Cardiac muscle cell (in vitro differentiated cells and primary cell): ENCODE results near the gene OR6C70. TPM values are rescaled to one million over a fixed set of nuclear protein-coding genes. Genes with fewer than 3 reads are reported as not detected.
A peak's percentile ranks its signal among the peaks of the same experiment; 100 is the strongest.

Experiments
- DNase-seq, 2 donors: peaks; one replicate each; pipeline versions ENCODE4 v3.0.0 to v3.0.0-alpha.2; 2010 to 2017; ENCODE audit warnings: low read depth in 1 of 2, low spot score in 1 of 2
- H3K27ac ChIP-seq: fragments of 200-600 bp; sonication (generic); 2 replicates; pipeline ENCODE4 v1.5.1; 2016
- H3K27me3 ChIP-seq: fragments of 200-600 bp; sonication (generic); 2 replicates; pipeline ENCODE4 v1.6.0; 2016; ENCODE audit warnings: control low read depth
- H3K36me3 ChIP-seq: fragments of 200-600 bp; sonication (generic); 2 replicates; pipeline ENCODE4 v1.5.1; 2016; ENCODE audit warnings: control low read depth
- H3K4me1 ChIP-seq: fragments of 200-600 bp; sonication (generic); 2 replicates; pipeline ENCODE4 v1.8.1; 2017; ENCODE audit warnings: low read depth, mild to moderate bottlenecking, mixed run types
- H3K4me3 ChIP-seq: fragments of 200-600 bp; sonication (generic); 2 replicates; pipeline ENCODE4 v1.5.1; 2016; ENCODE audit warnings: mild to moderate bottlenecking
- H3K9me3 ChIP-seq: fragments of 200-600 bp; sonication (generic); 2 replicates; pipeline ENCODE4 v1.5.1; 2017; ENCODE audit warnings: low read depth, mild to moderate bottlenecking, control low read depth
- CTCF ChIP-seq: IDR thresholded peaks from 2 replicates; pipeline ENCODE4 v1.5.1; 2012; ENCODE audit warnings: low read depth, mild to moderate bottlenecking, low read length
- polyA plus RNA-seq: library from polyadenylated mRNA; unstranded; fragments of >200 nt; fragmentation: Nextera tagmentation; extraction: Ambion mirVana; gene quantifications from 2 replicates; pipeline ENCODE4 v1.2.1, GENCODE V29; 2016
- total RNA-seq: library from RNA; depleted of rRNA; stranded (reverse); fragments of >200 nt; gene quantifications from 2 replicates; pipeline ENCODE4 v1.2.3, GENCODE V29; 2016

The OR6C70 gene
- total RNA-seq (not detected in 2 replicates), polyA plus RNA-seq (not detected in 2 replicates)

DNA sequence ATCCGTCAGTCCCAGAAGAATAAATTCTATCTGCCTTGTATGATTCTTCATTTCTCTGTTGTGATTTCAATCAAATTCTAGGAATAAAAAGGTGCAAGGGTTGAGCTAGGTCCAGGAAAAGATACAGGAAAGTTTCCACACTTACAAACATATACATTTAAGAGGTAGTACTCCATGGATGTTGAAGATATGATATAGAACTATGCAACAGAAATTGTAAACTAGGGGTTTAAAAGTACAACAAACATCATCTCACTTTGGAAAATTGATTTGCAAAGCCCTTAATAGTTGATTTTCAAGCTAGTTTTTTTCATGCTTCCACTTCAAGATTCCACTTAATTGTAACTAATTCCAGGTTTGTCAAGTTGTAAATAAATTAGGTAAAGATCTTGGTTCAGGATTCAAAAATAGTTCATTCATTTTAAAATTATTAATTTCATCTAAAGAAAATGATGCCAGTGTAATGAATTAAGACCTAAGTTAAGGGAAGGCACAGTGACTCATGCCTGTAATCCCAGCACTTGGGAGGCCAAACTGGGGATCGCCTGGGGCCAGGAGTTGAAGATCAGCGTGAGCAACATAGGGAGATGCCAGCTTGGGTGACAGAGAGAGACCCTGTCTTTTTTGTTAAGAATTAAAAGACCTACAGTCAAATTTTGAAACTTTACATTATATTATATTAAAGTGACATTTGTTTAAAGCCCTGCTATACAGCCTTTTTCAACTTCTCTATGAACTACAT, at the start of gene OR6C70:
Gene OR6C70 (minus strand): TSS at position 51 of the 742 bp plus-strand sequence. CDS start 0 bp downstream, at position 51.
- no peak for TF ChIP-seq CTCF
- H3K4me3 ChIP-seq: no peak within 1 kb of the TSS
- no peak for DNase-seq
- H3K9me3 ChIP-seq: no peaks in the 10 kb centered on the region
- H3K36me3 ChIP-seq: no peaks in the 10 kb centered on the region
- no peak within 1 kb of the TSS for H3K27ac ChIP-seq
- H3K27me3 ChIP-seq: no peaks in the 10 kb centered on the region
- H3K4me1 ChIP-seq: no peaks in the 10 kb centered on the region

DNA sequence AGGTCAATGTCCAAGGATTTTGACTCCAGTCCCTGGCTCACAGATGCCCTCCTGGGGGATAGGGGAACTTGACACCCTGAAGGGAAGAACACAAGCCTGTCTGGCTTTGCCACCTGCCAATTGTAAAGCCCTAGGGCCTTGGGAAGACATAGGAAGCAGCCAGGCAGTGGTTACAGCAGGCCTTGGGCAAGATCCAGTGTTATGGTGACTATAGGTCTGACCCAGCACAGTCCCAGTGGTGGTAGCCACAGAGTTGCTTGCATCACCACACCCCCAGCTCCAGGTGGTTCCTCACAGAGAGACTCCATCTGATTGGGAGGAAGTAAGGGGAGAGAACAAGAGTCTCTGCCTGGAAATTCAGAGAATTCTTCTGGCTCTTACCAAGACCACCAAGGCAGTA, 46.5 kb upstream of the OR6C70 start:
- H3K36me3 ChIP-seq: no peaks in the 10 kb centered on the region
- TF ChIP-seq CTCF: no peak
- no peaks in the 10 kb centered on the region for H3K4me1 ChIP-seq
- no peak for DNase-seq
- no peak overlapping the region for H3K4me3 ChIP-seq
- H3K27ac ChIP-seq: no peak overlapping the region
- H3K27me3 ChIP-seq: no peaks in the 10 kb centered on the region
- no peaks in the 10 kb centered on the region for H3K9me3 ChIP-seq

- Histone ChIP-seq H3K27ac (no peak overlapping the region), H3K4me1 (no peaks in the 10 kb centered on the region), H3K27me3 (no peaks in the 10 kb centered on the region), H3K9me3 (no peaks in the 10 kb centered on the region), H3K4me3 (no peak overlapping the region), H3K36me3 (no peaks in the 10 kb centered on the region)
- DNase-seq: no peak
- no peak for TF ChIP-seq CTCF
Observed at GRCh38 chr12:55515696-55516095, 45.8 kb upstream of the OR6C70 start.

GRCh38 chr12:55501601-55502000, 31.7 kb upstream of the OR6C70 start:
- TF ChIP-seq CTCF: no peak
- no peak for DNase-seq
- Histone ChIP-seq H3K27ac (no peak overlapping the region), H3K4me1 (peaks cover 12% of the 10 kb centered on the region), H3K36me3 (no peaks in the 10 kb centered on the region), H3K9me3 (no peaks in the 10 kb centered on the region), H3K4me3 (no peak overlapping the region), H3K27me3 (no peaks in the 10 kb centered on the region)

GRCh38 chr12:55499810-55500252, 29.9 kb upstream of the OR6C70 start:
- peak in 1 of 2 donors; percentile 35 for DNase-seq
- H3K27ac ChIP-seq: peak overlapping the region; percentile 76
- TF ChIP-seq CTCF: no peak

More at GRCh38 chr12:55499810-55500252, 29.9 kb upstream of the OR6C70 start:
- Histone ChIP-seq H3K4me3 (no peak overlapping the region), H3K27me3 (no peaks in the 10 kb centered on the region), H3K36me3 (no peaks in the 10 kb centered on the region), H3K9me3 (no peaks in the 10 kb centered on the region), H3K4me1 (peaks cover 12% of the 10 kb centered on the region)
